ENCODE measurements around the gene KRTAP10-3. TPM values are rescaled to one million over a fixed set of nuclear protein-coding genes. Genes with fewer than 3 reads are reported as not detected.

Gene KRTAP10-3
- total and polyA plus RNA-seq, 9 donors = not detected

DNA sequence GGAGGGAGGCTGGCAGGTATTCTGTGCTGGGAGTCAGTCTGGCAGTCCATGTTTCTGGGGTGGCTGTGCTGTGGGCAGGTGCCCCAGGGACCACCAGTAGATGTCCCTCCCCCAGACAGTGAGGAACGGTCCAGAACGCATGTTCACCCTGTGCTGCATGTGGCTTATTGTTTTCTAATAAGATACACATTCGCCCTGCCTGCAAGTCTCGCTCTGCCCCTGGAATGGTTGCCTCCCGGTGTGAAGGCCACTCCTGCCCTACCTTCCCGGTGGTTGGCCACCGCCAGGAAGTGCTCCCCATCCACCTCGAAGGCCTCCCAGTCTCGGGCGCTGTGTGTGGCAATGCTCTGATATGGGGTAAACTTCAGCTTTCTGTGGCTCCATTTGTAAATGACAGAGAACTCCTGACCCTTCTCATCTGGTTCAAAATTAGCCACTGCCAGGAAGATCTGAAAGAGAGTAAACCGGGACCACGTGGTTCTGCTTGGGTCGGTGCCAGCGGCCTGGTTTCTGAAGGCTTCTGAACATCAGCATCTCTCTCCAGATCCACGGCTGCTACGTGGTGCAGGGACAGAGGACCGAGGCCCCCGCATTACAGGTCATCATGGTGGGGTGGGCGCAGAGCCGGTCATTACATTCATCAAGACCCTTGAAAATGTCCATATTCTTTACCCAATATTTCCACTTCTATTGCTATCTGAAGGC, 33.1 kb downstream of the KRTAP10-3 start:
- peak in 1 of 5 donors; percentile 19 for DNase-seq
- Histone ChIP-seq H3K27ac (no peak overlapping the region), H3K9me3 (no peaks in the 10 kb centered on the region), H3K36me3 (no peaks in the 10 kb centered on the region), H3K27me3 (no peaks in the 10 kb centered on the region), H3K4me1 (ENCODE audit: insufficient read depth) (no peaks in the 10 kb centered on the region), H3K4me3 (no peak overlapping the region)
- intact Hi-C loops (cut with DNase I) = loop anchor here in 1 of 4 donors (10.0 kb wide), 1 partner anchor 199 kb away; no protein-coding TSS in a partner anchor
- TF ChIP-seq EP300 (IDR thresholded peaks at IDR 0.05) = no peak
- TF ChIP-seq, protein P1, sequence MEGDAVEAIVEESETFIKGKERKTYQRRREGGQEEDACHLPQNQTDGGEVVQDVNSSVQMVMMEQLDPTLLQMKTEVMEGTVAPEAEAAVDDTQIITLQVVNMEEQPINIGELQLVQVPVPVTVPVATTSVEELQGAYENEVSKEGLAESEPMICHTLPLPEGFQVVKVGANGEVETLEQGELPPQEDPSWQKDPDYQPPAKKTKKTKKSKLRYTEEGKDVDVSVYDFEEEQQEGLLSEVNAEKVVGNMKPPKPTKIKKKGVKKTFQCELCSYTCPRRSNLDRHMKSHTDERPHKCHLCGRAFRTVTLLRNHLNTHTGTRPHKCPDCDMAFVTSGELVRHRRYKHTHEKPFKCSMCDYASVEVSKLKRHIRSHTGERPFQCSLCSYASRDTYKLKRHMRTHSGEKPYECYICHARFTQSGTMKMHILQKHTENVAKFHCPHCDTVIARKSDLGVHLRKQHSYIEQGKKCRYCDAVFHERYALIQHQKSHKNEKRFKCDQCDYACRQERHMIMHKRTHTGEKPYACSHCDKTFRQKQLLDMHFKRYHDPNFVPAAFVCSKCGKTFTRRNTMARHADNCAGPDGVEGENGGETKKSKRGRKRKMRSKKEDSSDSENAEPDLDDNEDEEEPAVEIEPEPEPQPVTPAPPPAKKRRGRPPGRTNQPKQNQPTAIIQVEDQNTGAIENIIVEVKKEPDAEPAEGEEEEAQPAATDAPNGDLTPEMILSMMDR (IDR thresholded peaks at IDR 0.05) = no peak
- no peak for TF ChIP-seq POLR2A (IDR thresholded peaks at IDR 0.05)
- WGBS, 3 donors = 82 to 85% (median 85%) methylated on average over 20 of the region's 20 CpGs

DNA sequence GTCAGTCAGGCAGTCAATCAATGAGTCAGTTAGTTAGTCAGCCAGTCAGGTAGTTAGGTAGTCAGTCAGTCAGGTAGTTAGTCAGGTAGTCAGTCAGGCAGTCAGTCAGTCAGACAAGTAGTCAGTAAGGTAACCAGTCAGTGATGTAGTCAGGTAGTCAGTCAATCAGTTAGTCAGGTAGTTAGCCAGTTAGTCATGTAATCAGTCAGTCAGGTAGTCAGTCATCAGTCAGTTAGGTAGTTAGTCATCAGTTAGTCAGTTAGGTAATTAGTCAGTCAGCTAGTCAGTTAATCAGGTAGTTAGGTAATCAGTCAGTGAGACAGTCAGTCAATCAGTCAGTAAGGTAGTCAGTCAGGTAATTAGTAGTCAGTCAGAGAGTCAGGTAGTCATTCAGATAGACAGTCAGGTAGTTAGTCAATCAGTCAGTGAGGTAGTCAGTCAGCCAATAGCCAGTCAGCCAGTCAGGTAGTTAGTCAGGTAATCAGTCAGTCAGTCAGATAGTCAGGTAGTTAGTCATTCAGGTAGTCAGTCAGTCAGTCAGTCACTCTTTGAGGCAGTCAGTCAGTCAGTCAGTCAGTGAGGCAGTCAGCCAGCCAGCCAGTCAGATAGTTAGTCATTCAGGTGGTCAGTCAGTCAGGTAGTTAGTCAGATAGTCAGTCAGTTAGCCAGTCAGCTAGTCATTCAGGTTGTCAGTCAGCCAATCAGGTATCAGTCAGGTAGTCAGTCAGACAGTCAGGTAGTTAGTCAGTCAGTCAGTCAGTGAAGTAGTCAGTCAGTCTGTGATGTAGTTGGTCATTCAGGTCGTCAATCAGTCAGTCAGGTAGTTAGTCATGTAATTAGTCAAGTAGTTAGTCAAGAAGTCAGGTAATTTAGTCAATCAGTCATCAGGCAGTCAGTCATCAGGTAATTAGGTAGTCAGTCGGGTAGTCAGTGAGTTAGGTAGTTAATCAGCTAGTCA, 33.9 kb downstream of the KRTAP10-3 start:
- no peak for DNase-seq
- WGBS, 3 donors = 70 to 84% (median 72%) methylated on average over 2 of the region's 2 CpGs
- H3K4me3 ChIP-seq = no peak overlapping the region
- no peak for TF ChIP-seq EP300 (IDR thresholded peaks at IDR 0.05)
- no peak for TF ChIP-seq POLR2A (IDR thresholded peaks at IDR 0.05)
- TF ChIP-seq, protein P1 (IDR thresholded peaks at IDR 0.05) = no peak
- no peaks in the 10 kb centered on the region for H3K27me3 ChIP-seq
- no peaks in the 10 kb centered on the region for H3K4me1 ChIP-seq (ENCODE audit: insufficient read depth)
- no peaks in the 10 kb centered on the region for H3K36me3 ChIP-seq
- no peak overlapping the region for H3K27ac ChIP-seq
- no peaks in the 10 kb centered on the region for H3K9me3 ChIP-seq
- intact Hi-C loops (cut with DNase I) = loop anchor here in 1 of 4 donors (10.0 kb wide), 1 partner anchor 200 kb away; no protein-coding TSS in a partner anchor

DNA sequence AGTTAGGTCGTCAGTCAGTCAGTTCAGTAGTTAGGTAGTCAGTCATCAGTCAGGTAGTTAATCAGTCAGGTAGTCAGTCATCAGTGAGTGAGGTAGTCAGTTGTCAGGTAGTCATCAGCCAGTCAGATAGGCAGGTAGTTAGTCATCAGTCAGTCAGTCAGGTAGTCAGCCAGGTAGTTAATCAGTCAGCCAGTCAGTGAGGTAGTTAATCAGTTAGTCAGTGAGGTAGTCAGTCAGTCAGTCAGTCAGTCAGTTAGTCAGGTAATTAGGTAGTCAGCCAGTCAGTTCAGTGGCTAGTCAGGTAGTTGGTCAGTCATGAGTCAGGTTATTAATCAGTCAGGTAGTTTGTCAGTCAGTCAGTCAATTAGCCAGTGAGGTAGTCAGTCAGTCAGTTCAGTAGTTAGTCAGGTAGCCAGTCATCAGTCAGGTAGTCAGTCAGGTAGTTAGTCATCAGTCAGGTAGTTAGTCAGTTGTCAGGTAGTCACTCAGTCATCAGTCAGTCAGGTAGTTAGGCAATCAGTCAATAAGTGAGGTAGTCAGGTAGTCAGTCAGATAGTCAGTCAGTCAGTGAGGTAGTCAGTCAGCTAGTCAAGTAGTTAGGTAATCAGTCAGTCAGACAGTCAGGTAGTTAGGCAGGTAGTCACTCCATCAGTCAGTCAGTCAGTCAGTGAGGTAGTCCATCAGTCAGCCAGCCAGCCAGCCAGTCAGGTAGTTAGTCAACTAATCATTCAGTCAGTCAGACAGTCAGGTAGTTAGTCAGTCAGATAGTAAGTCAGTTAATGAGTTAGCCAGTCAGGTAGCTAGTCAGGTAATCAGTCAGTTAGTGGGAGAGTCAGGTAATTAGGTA, 34.8 kb downstream of the KRTAP10-3 start:
- Histone ChIP-seq H3K36me3 (no peaks in the 10 kb centered on the region), H3K4me1 (ENCODE audit: insufficient read depth) (no peaks in the 10 kb centered on the region), H3K9me3 (no peaks in the 10 kb centered on the region), H3K27ac (no peak overlapping the region), H3K4me3 (no peak overlapping the region), H3K27me3 (no peaks in the 10 kb centered on the region)
- TF ChIP-seq POLR2A (IDR thresholded peaks at IDR 0.05) (no peak), EP300 (IDR thresholded peaks at IDR 0.05) (no peak)
- TF ChIP-seq, protein P1 (IDR thresholded peaks at IDR 0.05) = no peak
- 73 to 85% (median 84%) methylated on average over 1 of the region's 1 CpG for WGBS, 3 donors
- DNase-seq = no peak
- intact Hi-C loops (cut with DNase I) = loop anchor here in 1 of 4 donors (10.0 kb wide), 1 partner anchor 201 kb away; no protein-coding TSS in a partner anchor

All from ovary (tissue), 9 donors.